Thymus (tissue), 11 donors: ENCODE measurements around the gene OR13A1. TPM values are rescaled to one million over a fixed set of nuclear protein-coding genes. Genes with fewer than 3 reads are reported as not detected.

Experiments used
- DNase-seq, 9 donors: peaks; one replicate each; pipeline ENCODE4 v3.0.0-alpha.2; 2013; ENCODE audit warnings: low spot score in 9 of 9, low read depth in 6 of 9, missing footprints in 1 of 9
- H3K27ac ChIP-seq, 2 donors: one replicate each; pipeline ENCODE4 v1.5.1; 2013; ENCODE audit warnings: control low read depth in 1 of 2, low read depth in 1 of 2, low read length in 1 of 2, mild to moderate bottlenecking in 1 of 2, moderate library complexity in 1 of 2
- H3K27me3 ChIP-seq, 2 donors: one replicate each; pipeline ENCODE4 v1.5.1; 2013; ENCODE audit warnings: low read length in 1 of 2; ENCODE audit not compliant: control insufficient read depth in 2 of 2, insufficient read depth in 1 of 2
- H3K36me3 ChIP-seq, 2 donors: one replicate each; pipeline ENCODE4 v1.5.1; 2013; ENCODE audit warnings: low read length in 1 of 2, mild to moderate bottlenecking in 1 of 2, moderate library complexity in 1 of 2; ENCODE audit not compliant: control insufficient read depth in 2 of 2, insufficient read depth in 2 of 2
- H3K4me1 ChIP-seq, 2 donors: one replicate each; pipeline ENCODE4 v1.5.1; 2013; ENCODE audit warnings: low read length in 2 of 2; ENCODE audit not compliant: control insufficient read depth in 2 of 2, insufficient read depth in 2 of 2
- H3K4me3 ChIP-seq, 2 donors: one replicate each; pipeline ENCODE4 v1.5.1; 2013; ENCODE audit warnings: low read length in 2 of 2, control low read depth in 1 of 2, mild to moderate bottlenecking in 1 of 2
- H3K9me3 ChIP-seq, 2 donors: one replicate each; pipeline ENCODE4 v1.5.1; 2013; ENCODE audit warnings: low read length in 1 of 2, mild to moderate bottlenecking in 1 of 2; ENCODE audit not compliant: control insufficient read depth in 2 of 2, insufficient read depth in 1 of 2
- WGBS: extraction: QIAGEN DNeasy Blood & Tissue Kit; methylation state at CpG from one replicate; pipeline ENCODE4 v1.1.7; 2013; 5-methylcytosine and 5-hydroxymethylcytosine counted together
- polyA plus RNA-seq: library from polyadenylated mRNA; stranded (reverse); fragments of 200-250 nt; gene quantifications from one replicate; pipeline ENCODE4 v1.2.3, GENCODE V29; 2013
- total RNA-seq: library from RNA; stranded (reverse); fragments of 120-200 nt; gene quantifications from one replicate; pipeline ENCODE4 v1.2.4, GENCODE V29; 2013
- donor health status: healthy.

The OR13A1 gene
- total and polyA plus RNA-seq, 2 donors = 0.28 to 2.2 TPM

DNA sequence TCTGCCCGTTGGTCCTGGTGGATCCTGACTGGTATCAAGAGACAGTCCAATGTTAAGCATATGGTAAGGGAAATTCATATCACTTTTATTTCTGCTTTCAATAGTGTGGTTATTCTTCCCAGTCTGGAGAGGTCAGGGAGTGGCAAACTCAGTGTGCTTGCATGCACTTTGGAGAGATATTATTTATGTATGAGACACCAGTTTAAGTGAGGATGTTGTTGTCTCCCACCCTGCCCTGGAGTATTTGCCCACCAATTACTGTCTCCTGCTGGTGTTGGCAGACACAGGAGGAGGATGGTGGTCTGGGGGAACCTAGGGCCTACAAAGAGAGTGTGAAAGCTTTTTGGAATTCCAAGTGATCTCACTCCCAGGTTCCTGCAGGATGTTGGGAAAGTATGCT lies 59.7 kb downstream of the OR13A1 start:
- Histone ChIP-seq H3K9me3 (no peaks in the 10 kb centered on the region), H3K36me3 (no peaks in the 10 kb centered on the region), H3K4me3 (no peak overlapping the region), H3K27me3 (no peaks in the 10 kb centered on the region), H3K4me1 (no peaks in the 10 kb centered on the region), H3K27ac (no peak overlapping the region)
- DNase-seq = no peak
- WGBS = 95% methylated on average over 1 of the region's 1 CpG

DNA sequence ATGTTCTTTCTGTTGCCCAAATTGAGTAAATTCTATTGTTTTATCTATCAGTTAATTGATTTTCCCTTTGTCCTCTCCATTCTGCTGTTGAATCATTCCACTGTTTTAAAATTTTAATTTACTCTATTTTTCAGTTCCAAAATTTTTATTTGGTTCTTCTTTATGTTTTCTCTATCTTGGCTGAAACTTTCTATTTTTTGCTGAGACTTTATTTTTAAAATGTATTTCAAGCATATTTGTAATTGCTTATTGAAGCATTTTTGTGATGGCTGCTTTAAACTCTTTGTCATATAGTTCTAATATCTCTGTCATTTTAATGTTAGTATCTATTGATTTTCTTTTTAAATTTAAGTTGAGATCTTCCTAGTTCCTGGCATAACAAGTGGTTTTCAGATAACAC lies 60.5 kb downstream of the OR13A1 start:
- Histone ChIP-seq H3K4me1 (no peaks in the 10 kb centered on the region), H3K9me3 (no peaks in the 10 kb centered on the region), H3K36me3 (no peaks in the 10 kb centered on the region), H3K27ac (no peak overlapping the region), H3K27me3 (no peaks in the 10 kb centered on the region), H3K4me3 (no peak overlapping the region)
- no peak for DNase-seq

- no peak for DNase-seq
- WGBS = 83% methylated on average over 2 of the region's 2 CpGs
- Histone ChIP-seq H3K9me3 (no peaks in the 10 kb centered on the region), H3K36me3 (no peaks in the 10 kb centered on the region), H3K4me3 (no peak overlapping the region), H3K27ac (no peak overlapping the region), H3K4me1 (no peaks in the 10 kb centered on the region), H3K27me3 (no peaks in the 10 kb centered on the region)
These were observed 62.1 kb downstream of the OR13A1 start for GRCh38 chr10:45253183-45253914.

Other genes with a start within 250 kb of the OR13A1 start
- gene ALOX5, start 58.6 kb upstream of the OR13A1 start, total RNA-seq = 6.7 TPM
- 18.9 TPM for gene ALOX5, start 58.6 kb upstream of the OR13A1 start, polyA plus RNA-seq